Stomach (tissue), 9 donors: ENCODE data around the gene SLC37A1. TPM values are rescaled to one million over a fixed set of nuclear protein-coding genes. Genes with fewer than 3 reads are reported as not detected.
A peak's percentile ranks its signal among the peaks of the same experiment; 100 is the strongest.

Source experiments
- DNase-seq, 2 donors: peaks; one replicate each; pipeline versions ENCODE4 v3.0.0 to v3.0.0-alpha.2; 2013 to 2019
- H3K27ac ChIP-seq, 5 donors: fragments of 200-600 bp in 4 of 5; sonication (generic) in 4 of 5; one replicate each; pipeline ENCODE4 v1.5.1; 2013 to 2019; ENCODE audit warnings: mild to moderate bottlenecking in 1 of 5, moderate library complexity in 1 of 5
- H3K27me3 ChIP-seq, 3 donors: fragments of 200-600 bp; sonication (generic); one replicate each; pipeline ENCODE4 v1.5.1; 2017 to 2019; ENCODE audit warnings: mixed run types in 1 of 3
- H3K36me3 ChIP-seq, 4 donors: fragments of 200-600 bp; sonication (generic); 1 replicate in 3 of 4; 2 replicates in 1 of 4; pipeline ENCODE4 v1.5.1; 2016 to 2019
- H3K4me1 ChIP-seq, 4 donors: fragments of 200-600 bp; sonication (generic); one replicate each; pipeline ENCODE4 v1.5.1; 2016 to 2019
- H3K4me3 ChIP-seq, 4 donors: fragments of 200-600 bp; sonication (generic) in 3 of 4; one replicate each; pipeline ENCODE4 v1.5.1; 2016 to 2019; ENCODE audit warnings: mild to moderate bottlenecking in 1 of 4
- H3K9me3 ChIP-seq, 4 donors: fragments of 200-600 bp; sonication (generic); one replicate each; pipeline ENCODE4 v1.5.1; 2016 to 2019
- CTCF ChIP-seq, 7 experiments: fragments of 450-650 bp in 4 of 7; fragments of 200-600 bp in 3 of 7; sonication (generic) in 3 of 7; IDR thresholded peaks; one replicate each; pipeline ENCODE4 v1.5.1; 2016 to 2019; ENCODE audit warnings: antibody characterized with exemption in 7 of 7, control low read depth in 2 of 7, mild to moderate bottlenecking in 1 of 7
- EP300 ChIP-seq: sonication (generic); formaldehyde crosslinking; IDR thresholded peaks from one replicate; pipeline ENCODE4 v1.6.1; 2017; ENCODE audit warnings: antibody characterized with exemption
- POLR2A ChIP-seq, 4 donors: fragments of 450-650 bp; IDR thresholded peaks; one replicate each; pipeline ENCODE4 v1.6.1; 2016; ENCODE audit warnings: antibody characterized with exemption in 4 of 4, control low read depth in 2 of 4, mild to moderate bottlenecking in 1 of 4, moderate library complexity in 1 of 4
- POLR2AphosphoS5 ChIP-seq, 3 donors: sonication (generic); formaldehyde crosslinking; IDR thresholded peaks; one replicate each; pipeline ENCODE4 v1.6.1; 2016; ENCODE audit warnings: antibody characterized with exemption in 3 of 3
- WGBS, 5 donors: extraction: QIAGEN DNeasy Blood & Tissue Kit in 3 of 5; methylation state at CpG; one replicate each; pipeline versions ENCODE4 v1.1.5 to v1.1.7; 2013 to 2018; 5-methylcytosine and 5-hydroxymethylcytosine counted together
- intact Hi-C: fragments of 100-400 bp; cut with DNase I; formaldehyde crosslinking; loops from one replicate; pipeline ENCODE4 v1.15.1; 2023; ENCODE audit warnings: low total_unique reads
- polyA plus RNA-seq, 3 donors: library from polyadenylated mRNA; stranded (reverse); fragments of 200-250 nt; gene quantifications; one replicate each; pipeline ENCODE4 v1.2.3, GENCODE V29; 2013
- total RNA-seq, 5 donors: library from RNA; depleted of rRNA; stranded (reverse); fragments of >200 nt; gene quantifications; one replicate each; pipeline versions ENCODE4 v1.1.0 to v1.2.3, GENCODE V29; 2014 to 2016
- donor health status: healthy with polysubstance abuse.
- donor health status: Bipolar disorder and iron deficiency.
- donor health status: healthy.

SLC37A1 gene
- total and polyA plus RNA-seq, 8 donors: 9.8 to 72.9 (median 18.1) TPM

- 90 to 94% (median 92%) methylated on average over 7 of the region's 7 CpGs for WGBS, 5 donors
- H3K27ac ChIP-seq: no peak overlapping the region
- H3K4me1 ChIP-seq: peaks cover 3 to 13% (median 5%) of the 10 kb centered on the region in 4 donors
- peaks cover 3 to 58% (median 10%) of the 10 kb centered on the region in 3 donors for H3K27me3 ChIP-seq
- no peaks in the 10 kb centered on the region for H3K9me3 ChIP-seq
- H3K4me3 ChIP-seq: no peak overlapping the region
- no peak for DNase-seq
- H3K36me3 ChIP-seq: no peaks in the 10 kb centered on the region
- intact Hi-C loops: no loop called here
- no peak for TF ChIP-seq POLR2AphosphoS5 (IDR thresholded peaks at IDR 0.05)
- TF ChIP-seq EP300: no peak
- TF ChIP-seq POLR2A (IDR thresholded peaks at IDR 0.05): no peak
- TF ChIP-seq CTCF (IDR thresholded peaks at IDR 0.05): no peak
Observed at GRCh38 chr21:42622284-42622683, 108.6 kb downstream of the SLC37A1 start.

- H3K9me3 ChIP-seq: no peaks in the 10 kb centered on the region
- H3K4me3 ChIP-seq: no peak overlapping the region
- H3K4me1 ChIP-seq: peaks cover 3 to 13% (median 5%) of the 10 kb centered on the region in 4 donors
- intact Hi-C loops: no loop called here
- H3K27me3 ChIP-seq: peaks cover 0 to 44% (median 5%) of the 10 kb centered on the region in 3 donors
- DNase-seq: no peak
- no peaks in the 10 kb centered on the region for H3K36me3 ChIP-seq
- H3K27ac ChIP-seq: no peak overlapping the region
- TF ChIP-seq CTCF (IDR thresholded peaks at IDR 0.05): no peak
- TF ChIP-seq POLR2AphosphoS5 (IDR thresholded peaks at IDR 0.05): no peak
- no peak for TF ChIP-seq POLR2A (IDR thresholded peaks at IDR 0.05)
- TF ChIP-seq EP300: no peak
- 73 to 87% (median 82%) methylated on average over 7 of the region's 7 CpGs for WGBS, 5 donors
Observed at GRCh38 chr21:42623694-42624093, 110.0 kb downstream of the SLC37A1 start.

GRCh38 chr21:42624095-42624790 lies 110.6 kb downstream of the SLC37A1 start:
- intact Hi-C loops: no loop called here
- WGBS, 5 donors: 22 to 47% (median 26%) methylated on average over 13 of the region's 13 CpGs
- Histone ChIP-seq H3K27ac (no peak overlapping the region), H3K4me3 (no peak overlapping the region), H3K36me3 (no peaks in the 10 kb centered on the region), H3K9me3 (no peaks in the 10 kb centered on the region), H3K27me3 (peaks cover 0 to 38% (median 5%) of the 10 kb centered on the region in 3 donors), H3K4me1 (peaks cover 3 to 13% (median 5%) of the 10 kb centered on the region in 4 donors)
- DNase-seq: no peak
- TF ChIP-seq POLR2AphosphoS5 (IDR thresholded peaks at IDR 0.05) (peak in 1 of 3 donors; percentile 13), CTCF (IDR thresholded peaks at IDR 0.05) (no peak)

- H3K36me3 ChIP-seq: no peaks in the 10 kb centered on the region
- 70 to 88% (median 78%) methylated on average over 6 of the region's 6 CpGs for WGBS, 5 donors
- H3K9me3 ChIP-seq: no peaks in the 10 kb centered on the region
- TF ChIP-seq EP300 (no peak), CTCF (IDR thresholded peaks at IDR 0.05) (no peak), POLR2AphosphoS5 (IDR thresholded peaks at IDR 0.05) (no peak), POLR2A (IDR thresholded peaks at IDR 0.05) (no peak)
- DNase-seq: no peak
- H3K4me1 ChIP-seq: peaks cover 3 to 13% (median 5%) of the 10 kb centered on the region in 4 donors
- no peak overlapping the region for H3K27ac ChIP-seq
- H3K4me3 ChIP-seq: no peak overlapping the region
- peaks cover 0 to 32% (median 0%) of the 10 kb centered on the region in 3 donors for H3K27me3 ChIP-seq
- intact Hi-C loops: no loop called here
Observed at GRCh38 chr21:42624936-42625335, 111.3 kb downstream of the SLC37A1 start.
